Stimulated activated CD4-positive, alpha-beta T cell treated with anti-CD3 and anti-CD28 coated beads, Interleukin-1b, Interleukin-23, amount 100 ng/mL, for 4 hours (primary cell): ENCODE measurements around the gene GGCT.

Source experiments
- DNase-seq, 2 donors: peaks; one replicate each; pipeline ENCODE4 v3.0.0-alpha.2; 2020; ENCODE audit warnings: low read depth in 2 of 2

Gene GGCT

GRCh38 chr7:30478349-30479201 is 26.1 kb downstream of the GGCT start, which contains the start of gene NOD1:
TSS of gene NOD1 (minus strand) at chr7:30478784. CDS start at chr7:30456921, 21,863 bp downstream.
- peak; percentile 38 to 55 for DNase-seq

- DNase-seq: no peak
Measured at GRCh38 chr7:30476459-30477145, 28.0 kb downstream of the GGCT start.

- no peak for DNase-seq
Measured at GRCh38 chr7:30475580-30475979, 29.0 kb downstream of the GGCT start.

GRCh38 chr7:30474893-30475292 is 29.7 kb downstream of the GGCT start:
- no peak for DNase-seq

- DNase-seq: no peak
Measured at GRCh38 chr7:30474485-30474884, 30.1 kb downstream of the GGCT start.

- DNase-seq: no peak
Measured at GRCh38 chr7:30473903-30474302, 30.7 kb downstream of the GGCT start.

- no peak for DNase-seq
Measured at GRCh38 chr7:30472784-30473775, 31.5 kb downstream of the GGCT start.

GRCh38 chr7:30472081-30472783 is 32.4 kb downstream of the GGCT start:
- no peak for DNase-seq

GRCh38 chr7:30471205-30471604 is 33.4 kb downstream of the GGCT start:
- no peak for DNase-seq

GRCh38 chr7:30470771-30471170 is 33.9 kb downstream of the GGCT start:
- DNase-seq: no peak

- DNase-seq: no peak
Measured at GRCh38 chr7:30470163-30470770, 34.4 kb downstream of the GGCT start.

- DNase-seq: no peak
Measured at GRCh38 chr7:30469303-30469702, 35.3 kb downstream of the GGCT start.

GRCh38 chr7:30468791-30469190 is 35.8 kb downstream of the GGCT start:
- DNase-seq: no peak

GRCh38 chr7:30468041-30468440 is 36.6 kb downstream of the GGCT start:
- no peak for DNase-seq

- DNase-seq: no peak
Measured at GRCh38 chr7:30467271-30467670, 37.4 kb downstream of the GGCT start.

GRCh38 chr7:30466266-30466665 is 38.4 kb downstream of the GGCT start:
- DNase-seq: no peak

- DNase-seq: no peak
Measured at GRCh38 chr7:30465811-30466180, 38.8 kb downstream of the GGCT start.

GRCh38 chr7:30465046-30465810 is 39.4 kb downstream of the GGCT start:
- no peak for DNase-seq

- no peak for DNase-seq
Measured at GRCh38 chr7:30464231-30464671, 40.4 kb downstream of the GGCT start.
